DOHH2 (cell line): ENCODE results near the gene PLXND1.
A peak's percentile ranks its signal among the peaks of the same experiment; 100 is the strongest.

Experiments
- H3F3A ChIP-seq: fragments of 200-600 bp; sonication (generic), shearing (Covaris generic); 2 replicates; pipeline ENCODE4 v1.6.0; 2016; ENCODE audit warnings: antibody characterized with exemption, mild to moderate bottlenecking; ENCODE audit not compliant: control insufficient read depth, insufficient read depth
- H3K27ac ChIP-seq: fragments of 200-600 bp; sonication (generic); 2 replicates; pipeline ENCODE4 v1.5.1; 2014; ENCODE audit warnings: low read depth, mild to moderate bottlenecking, low read length, moderate library complexity
- H3K27me3 ChIP-seq: fragments of 200-600 bp; sonication (generic); 2 replicates; pipeline ENCODE4 v1.6.1; 2014; ENCODE audit warnings: mild to moderate bottlenecking, low read length, mixed read lengths; ENCODE audit not compliant: control insufficient read depth
- H3K36me3 ChIP-seq: fragments of 200-600 bp; sonication (generic); 2 replicates; pipeline ENCODE4 v1.6.1; 2014; ENCODE audit warnings: mild to moderate bottlenecking, low read length, moderate library complexity, mixed read lengths; ENCODE audit not compliant: control insufficient read depth
- H3K4me1 ChIP-seq: fragments of 200-600 bp; sonication (generic); 2 replicates; pipeline ENCODE4 v1.6.1; 2014; ENCODE audit warnings: mild to moderate bottlenecking, low read length, mixed read lengths; ENCODE audit not compliant: control insufficient read depth
- H3K4me2 ChIP-seq: fragments of 200-600 bp; sonication (generic); 2 replicates; pipeline ENCODE4 v1.6.0; 2014; ENCODE audit warnings: mild to moderate bottlenecking, low read length, moderate library complexity
- H3K4me3 ChIP-seq: fragments of 200-600 bp; sonication (generic); 2 replicates; pipeline ENCODE4 v1.5.1; 2014; ENCODE audit warnings: mild to moderate bottlenecking, low read length, mixed read lengths
- H3K79me2 ChIP-seq: fragments of 200-600 bp; sonication (generic); 2 replicates; pipeline ENCODE4 v1.6.1; 2014; ENCODE audit warnings: mild to moderate bottlenecking, low read length, mixed read lengths; ENCODE audit not compliant: control insufficient read depth
- H3K9me2 ChIP-seq: fragments of 200-600 bp; sonication (generic); replicated peaks from 2 replicates; pipeline ENCODE4 v1.6.1; 2014; ENCODE audit warnings: mild to moderate bottlenecking, low read length, mixed read lengths; ENCODE audit not compliant: control insufficient read depth
- H3K9me3 ChIP-seq: fragments of 200-600 bp; sonication (generic); 2 replicates; pipeline ENCODE4 v1.6.1; 2014; ENCODE audit warnings: antibody characterized with exemption, low read length, mixed read lengths; ENCODE audit not compliant: control insufficient read depth, insufficient read depth
- H4K20me1 ChIP-seq: fragments of 200-600 bp; sonication (generic); 2 replicates; pipeline ENCODE4 v1.6.0; 2014; ENCODE audit warnings: low read depth, mild to moderate bottlenecking, antibody characterized with exemption, low read length, moderate library complexity; ENCODE audit not compliant: control insufficient read depth, insufficient read depth
- EZH2phosphoT487 ChIP-seq: fragments of 200-600 bp; sonication (generic); IDR thresholded peaks from 2 replicates; pipeline ENCODE4 v1.6.1; 2017; ENCODE audit warnings: borderline replicate concordance, mild to moderate bottlenecking, antibody characterized with exemption, low read length, moderate library complexity, mixed read lengths
- TF ChIP-seq, protein P1 (sequence below): fragments of 200-600 bp; sonication (generic); IDR thresholded peaks from one replicate; pipeline ENCODE4 v1.5.1; 2014; ENCODE audit warnings: antibody characterized with exemption, mild to moderate bottlenecking, low read depth, low read length; ENCODE audit not compliant: poor library complexity, severe bottlenecking

The PLXND1 gene

DNA sequence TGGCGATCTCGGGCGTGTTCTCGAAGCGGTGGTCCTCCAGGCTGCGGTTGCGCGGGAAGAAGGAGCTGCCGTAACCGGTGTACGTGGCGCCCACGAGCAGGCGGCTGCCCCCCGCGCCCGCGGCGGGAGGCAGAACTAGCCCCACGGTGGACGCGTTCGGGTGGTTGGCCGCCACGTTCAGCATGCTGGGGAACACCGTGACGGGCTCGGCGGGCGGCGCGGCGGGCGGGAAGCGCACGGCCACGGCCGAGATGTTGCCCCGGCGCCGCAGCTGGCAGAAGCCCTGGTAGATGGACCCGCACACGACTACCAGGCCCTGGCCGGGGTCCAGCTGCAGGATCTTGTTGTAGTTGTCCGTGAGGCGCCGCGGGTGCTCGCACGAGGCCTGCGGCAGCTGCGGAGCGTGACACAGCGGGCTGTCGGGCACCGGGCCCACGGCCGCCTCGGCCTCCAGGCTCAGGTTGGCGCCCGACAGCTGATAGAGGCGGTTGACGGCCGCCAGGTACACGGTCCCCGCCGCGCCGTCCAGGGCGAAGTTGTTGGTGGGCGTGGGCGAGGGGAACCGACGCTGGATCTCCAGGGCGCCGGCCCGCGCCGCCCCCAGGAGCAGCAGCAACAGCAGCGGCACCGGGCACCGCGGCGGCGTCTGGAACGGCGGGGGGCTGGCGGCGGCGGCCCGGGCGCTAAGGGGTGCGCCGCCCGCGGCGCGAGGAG is 397 bp downstream of the PLXND1 start:
- peak overlapping the region; percentile 73 for H3K4me3 ChIP-seq
- H3K4me2 ChIP-seq, result peak overlapping the region; percentile 81
- no peaks in the 10 kb centered on the region for H3K9me2 ChIP-seq
- TF ChIP-seq, protein P1, sequence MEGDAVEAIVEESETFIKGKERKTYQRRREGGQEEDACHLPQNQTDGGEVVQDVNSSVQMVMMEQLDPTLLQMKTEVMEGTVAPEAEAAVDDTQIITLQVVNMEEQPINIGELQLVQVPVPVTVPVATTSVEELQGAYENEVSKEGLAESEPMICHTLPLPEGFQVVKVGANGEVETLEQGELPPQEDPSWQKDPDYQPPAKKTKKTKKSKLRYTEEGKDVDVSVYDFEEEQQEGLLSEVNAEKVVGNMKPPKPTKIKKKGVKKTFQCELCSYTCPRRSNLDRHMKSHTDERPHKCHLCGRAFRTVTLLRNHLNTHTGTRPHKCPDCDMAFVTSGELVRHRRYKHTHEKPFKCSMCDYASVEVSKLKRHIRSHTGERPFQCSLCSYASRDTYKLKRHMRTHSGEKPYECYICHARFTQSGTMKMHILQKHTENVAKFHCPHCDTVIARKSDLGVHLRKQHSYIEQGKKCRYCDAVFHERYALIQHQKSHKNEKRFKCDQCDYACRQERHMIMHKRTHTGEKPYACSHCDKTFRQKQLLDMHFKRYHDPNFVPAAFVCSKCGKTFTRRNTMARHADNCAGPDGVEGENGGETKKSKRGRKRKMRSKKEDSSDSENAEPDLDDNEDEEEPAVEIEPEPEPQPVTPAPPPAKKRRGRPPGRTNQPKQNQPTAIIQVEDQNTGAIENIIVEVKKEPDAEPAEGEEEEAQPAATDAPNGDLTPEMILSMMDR, result no peak
- peak; percentile 41; the same call in 1 of the 2 replicates for TF ChIP-seq EZH2phosphoT487
- no peaks in the 10 kb centered on the region for H3K79me2 ChIP-seq
- H3K36me3 ChIP-seq, result no peaks in the 10 kb centered on the region
- peaks cover 29% of the 10 kb centered on the region for H3K4me1 ChIP-seq
- H4K20me1 ChIP-seq, result no peaks in the 10 kb centered on the region; the same call in 1 of the 2 replicates
- H3K27me3 ChIP-seq, result peaks cover 24% of the 10 kb centered on the region
- no peaks in the 10 kb centered on the region for H3K9me3 ChIP-seq
- H3F3A ChIP-seq, result no peaks in the 10 kb centered on the region
- no peak overlapping the region for H3K27ac ChIP-seq

DNA sequence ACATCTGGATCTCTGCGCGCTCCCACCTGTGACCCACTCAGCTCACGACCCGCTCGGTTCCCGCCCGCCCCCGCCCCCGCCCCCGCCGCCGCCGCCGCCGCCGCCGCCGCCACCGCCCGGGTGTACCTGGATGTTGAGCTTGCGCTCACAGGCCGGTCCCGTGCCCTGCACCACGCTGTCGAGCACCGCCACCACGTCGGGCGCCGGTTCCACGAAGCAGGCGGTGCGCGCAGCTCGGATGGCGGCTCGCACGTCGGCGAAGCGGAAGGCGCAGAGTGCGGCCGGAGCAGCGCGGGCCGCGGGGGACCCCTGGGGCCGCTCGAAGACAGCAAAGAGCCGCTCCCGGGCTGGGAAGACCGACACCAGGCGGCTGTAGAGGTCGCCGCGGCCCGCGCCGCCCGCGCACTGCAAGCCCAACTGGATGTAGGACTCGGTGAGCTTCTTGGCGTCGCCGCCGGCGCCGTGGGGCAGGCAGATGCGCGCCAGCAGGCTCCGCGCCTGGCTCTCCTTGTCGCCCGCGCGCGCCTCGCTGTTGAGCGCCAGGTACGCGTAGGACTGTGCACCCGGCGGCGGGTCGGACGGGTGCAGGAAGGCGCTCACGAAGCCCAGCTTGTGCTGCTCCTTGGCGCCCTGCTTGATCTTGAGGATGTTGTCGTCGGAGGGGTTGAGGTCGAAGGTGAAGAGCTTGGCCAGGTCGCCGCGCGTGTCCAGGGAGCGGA is 1.1 kb downstream of the PLXND1 start:
- H3K4me3 ChIP-seq, result peak overlapping the region; percentile 73
- H3K36me3 ChIP-seq, result no peaks in the 10 kb centered on the region
- H3K27ac ChIP-seq, result no peak overlapping the region
- no peaks in the 10 kb centered on the region for H3F3A ChIP-seq
- H4K20me1 ChIP-seq, result no peaks in the 10 kb centered on the region; the same call in 1 of the 2 replicates
- peak overlapping the region; percentile 81 for H3K4me2 ChIP-seq
- peaks cover 24% of the 10 kb centered on the region for H3K27me3 ChIP-seq
- TF ChIP-seq, protein P1, result no peak
- TF ChIP-seq EZH2phosphoT487, result no peak
- H3K4me1 ChIP-seq, result peaks cover 29% of the 10 kb centered on the region
- H3K9me3 ChIP-seq, result no peaks in the 10 kb centered on the region
- no peaks in the 10 kb centered on the region for H3K79me2 ChIP-seq
- no peaks in the 10 kb centered on the region for H3K9me2 ChIP-seq

DNA sequence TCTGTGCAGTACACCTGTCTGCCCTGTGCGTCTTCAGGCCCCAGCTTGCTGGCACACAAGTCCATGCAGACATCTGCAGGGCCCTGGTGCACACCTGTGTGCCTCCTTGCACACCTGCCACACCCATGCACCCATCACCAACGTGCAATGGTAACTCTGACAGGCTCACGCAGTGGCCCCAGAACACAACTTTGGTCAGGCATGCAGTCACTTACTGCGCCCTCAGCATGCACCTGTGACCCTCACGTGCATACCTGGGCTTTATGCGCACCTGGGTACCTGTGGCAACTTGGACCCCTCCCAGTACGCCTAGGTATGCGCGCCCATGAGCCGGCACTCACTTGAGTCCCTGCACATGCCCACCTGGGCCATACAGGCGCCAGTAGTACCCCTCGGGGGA is 1.7 kb downstream of the PLXND1 start:
- Histone ChIP-seq H3K27me3 (peaks cover 24% of the 10 kb centered on the region), H3K79me2 (no peaks in the 10 kb centered on the region), H3K4me2 (no peak overlapping the region), H3K27ac (no peak overlapping the region), H4K20me1 (no peaks in the 10 kb centered on the region; the same call in 1 of the 2 replicates), H3K9me3 (no peaks in the 10 kb centered on the region), H3K4me3 (no peak overlapping the region), H3K9me2 (no peaks in the 10 kb centered on the region), H3K4me1 (peaks cover 29% of the 10 kb centered on the region), H3F3A (no peaks in the 10 kb centered on the region), H3K36me3 (no peaks in the 10 kb centered on the region)
- no peak for TF ChIP-seq EZH2phosphoT487
- TF ChIP-seq, protein P1, result no peak
